ENCODE results near the gene INPP4B. TPM values are rescaled to one million over a fixed set of nuclear protein-coding genes. Genes with fewer than 3 reads are reported as not detected.

The INPP4B gene
- polyA plus RNA-seq, 1 of the 3 experiments (the other 2 are of a cell fraction), result 0.08 TPM

GRCh38 chr4:142817442-142817841 lies 28.7 kb downstream of the INPP4B start:
- ChIA-PET CTCF (no interaction called here), POLR2A (no interaction called here)
- TF ChIP-seq NFIC (IDR thresholded peaks at IDR 0.05; ENCODE audit: borderline replicate concordance), result peak; percentile 99
- TF ChIP-seq FOXJ3 (CRISPR knock-in tag; IDR thresholded peaks at IDR 0.05), result no peak
- TF ChIP-seq SIN3A (IDR thresholded peaks at IDR 0.05; ENCODE audit: borderline replicate concordance, low read depth, low read length), result 0 out of 2 replicates have a peak, but pooled peaks have one; percentile 26
- TF ChIP-seq JUND (IDR thresholded peaks at IDR 0.05), result peak; percentile 94
- TF ChIP-seq TCF12 (IDR thresholded peaks at IDR 0.05), result peak; percentile 95
- no peak for TF ChIP-seq YY1 (IDR thresholded peaks at IDR 0.05; ENCODE audit: low read depth)
- TF ChIP-seq PBX3 (IDR thresholded peaks at IDR 0.05), result peak; percentile 97
- TF ChIP-seq RCOR1 (IDR thresholded peaks at IDR 0.05; ENCODE audit: low read length), result no peak
- TF ChIP-seq USF1 (IDR thresholded peaks at IDR 0.05; ENCODE audit: borderline replicate concordance, low read depth), result no peak
- peak; percentile 83 for TF ChIP-seq ZBTB33 (IDR thresholded peaks at IDR 0.05; ENCODE audit: borderline replicate concordance, low read depth)
- TF ChIP-seq USF2 (IDR thresholded peaks at IDR 0.05; ENCODE audit: borderline replicate concordance, low read depth, low read length), result no peak
- TF ChIP-seq RXRA (IDR thresholded peaks at IDR 0.05; ENCODE audit: borderline replicate concordance, low read depth), result peak; percentile 58
- peak in 1 of 2 experiments; percentile 97; a peak in 2 of 4 replicates for TF ChIP-seq EP300 (IDR thresholded peaks at IDR 0.05; ENCODE audit: borderline replicate concordance in 1 of 2, low read depth in 1 of 2, low read length in 1 of 2)
- TF ChIP-seq RAD21 (IDR thresholded peaks at IDR 0.05; ENCODE audit: low read length), result no peak
- TF ChIP-seq FOXM1 (IDR thresholded peaks at IDR 0.05; ENCODE audit: low read depth), result peak; percentile 89
- TF ChIP-seq SMC3 (IDR thresholded peaks at IDR 0.05; ENCODE audit: low read depth, low read length), result no peak
- peak; percentile 82; the same call in 1 of the 2 replicates for TF ChIP-seq MEF2A (IDR thresholded peaks at IDR 0.05; ENCODE audit: borderline replicate concordance, low read depth)
- peak; percentile 25; the same call in 1 of the 2 replicates for TF ChIP-seq ELF1 (IDR thresholded peaks at IDR 0.05)
- no peak for TF ChIP-seq NRF1 (IDR thresholded peaks at IDR 0.05; ENCODE audit: low read depth, low read length)
- no peak for TF ChIP-seq GATA2 (CRISPR knock-in tag; IDR thresholded peaks at IDR 0.05)
- no peak for TF ChIP-seq MXI1 (IDR thresholded peaks at IDR 0.05; ENCODE audit: low read depth, low read length)
- peak; percentile 98 for TF ChIP-seq TEAD4 (IDR thresholded peaks at IDR 0.05; ENCODE audit: borderline replicate concordance, insufficient read depth)
- TF ChIP-seq TAF1 (IDR thresholded peaks at IDR 0.05; ENCODE audit: borderline replicate concordance, low read depth, low read length), result no peak
- no peak for TF ChIP-seq CHD2 (IDR thresholded peaks at IDR 0.05; ENCODE audit: low read length, partially characterized antibody)
- peak; percentile 85 for TF ChIP-seq FOSL2 (IDR thresholded peaks at IDR 0.05; ENCODE audit: borderline replicate concordance, low read depth)
- TF ChIP-seq IRF3 (IDR thresholded peaks at IDR 0.05; ENCODE audit: low read depth, low read length), result no peak

More at GRCh38 chr4:142817442-142817841, 28.7 kb downstream of the INPP4B start:
- Histone ChIP-seq H3K36me3 (replicated peaks in 1 of 2; ENCODE audit: control insufficient read depth in 1 of 2, insufficient read depth in 2 of 2, low read length in 1 of 2) (no peaks in the 10 kb centered on the region), H3K9me3 (no peaks in the 10 kb centered on the region), H3F3A (replicated peaks; ENCODE audit: insufficient read depth) (peaks cover 25% of the 10 kb centered on the region), H3K4me2 (peak overlapping the region; percentile 49; the same call in 1 of the 2 replicates), H3K79me2 (ENCODE audit: insufficient read depth) (no peaks in the 10 kb centered on the region), H3K27me3 (ENCODE audit: insufficient read depth) (no peaks in the 10 kb centered on the region), H3K9ac (peak overlapping the region; percentile 34; the same call in 1 of the 2 replicates), H3K9me2 (no peaks in the 10 kb centered on the region), H3K27ac (ENCODE audit: low read depth in 2 of 2, low read length in 1 of 2) (peak overlapping the region; percentile 84 to 85; a peak in 3 of 4 replicates), H4K20me1 (ENCODE audit: insufficient read depth) (no peaks in the 10 kb centered on the region), H2AFZ (ENCODE audit: low read depth) (no peak overlapping the region), H3K4me1 (ENCODE audit: control insufficient read depth in 1 of 2, insufficient read depth in 2 of 2, low read depth in 1 of 2, low read length in 1 of 2) (peaks cover 0 to 15% of the 10 kb centered on the region in 2 experiments; a peak in 3 of 4 replicates), H3K4me3 (ENCODE audit: low read depth in 2 of 2, low read length in 1 of 2) (no peak overlapping the region; a peak in 1 of 4 replicates)
- WGBS (ENCODE audit: low lambda C conversion rate), result 23% methylated on average over 6 of the region's 6 CpGs
- DNase-seq, result no peak
